Measurements from ENCODE around the gene FOXD4L6. TPM values are rescaled to one million over a fixed set of nuclear protein-coding genes. Genes with fewer than 3 reads are reported as not detected.

Gene FOXD4L6
- total and polyA plus RNA-seq, 3 donors (not counting 1 experiment from before 2014, with no cell fraction given), result 0.40 to 1.0 TPM; not detected in 1

Other genes with a start within 250 kb of the FOXD4L6 start
- 10 to 100 TPM; 15.5 to 24.5 TPM for gene ZNG1F, start 60.6 kb upstream of the FOXD4L6 start, total RNA-seq
- gene ZNG1F, start 60.6 kb upstream of the FOXD4L6 start, polyA plus RNA-seq, result 18.0 TPM

Measured in mammary epithelial cell (primary cell).